ENCODE data around the gene OCA2.
A peak's percentile ranks its signal among the peaks of the same experiment; 100 is the strongest.

Gene OCA2

DNA sequence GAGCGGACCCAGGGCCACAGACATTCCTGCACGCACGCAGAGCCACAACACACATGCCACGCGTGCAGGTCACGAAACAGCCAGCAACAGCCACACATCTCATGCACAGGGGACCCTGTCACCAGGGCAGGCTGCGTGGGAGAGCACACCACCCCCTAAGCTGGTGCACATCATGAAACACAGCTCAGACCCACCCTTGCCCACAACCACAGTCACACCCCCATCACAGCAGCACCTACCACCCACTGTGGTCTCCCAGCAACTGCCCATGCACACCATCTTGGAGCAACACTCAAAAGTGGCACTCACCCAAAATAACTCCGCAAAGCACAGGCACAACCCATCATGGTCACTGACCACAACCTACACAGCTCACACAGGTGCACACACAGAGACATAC is 75.7 kb downstream of the OCA2 start:
- Mint-ChIP-seq H3K4me1 (peaks cover 31% of the 10 kb centered on the region), H3K27ac (no peak overlapping the region), H3K27me3 (ENCODE audit: low read depth, poor library complexity) (peaks cover 6% of the 10 kb centered on the region), H3K4me3 (no peak overlapping the region), H3K36me3 (ENCODE audit: low read depth) (no peaks in the 10 kb centered on the region), H3K9me3 (no peaks in the 10 kb centered on the region)
- TF ChIP-seq, protein P1, sequence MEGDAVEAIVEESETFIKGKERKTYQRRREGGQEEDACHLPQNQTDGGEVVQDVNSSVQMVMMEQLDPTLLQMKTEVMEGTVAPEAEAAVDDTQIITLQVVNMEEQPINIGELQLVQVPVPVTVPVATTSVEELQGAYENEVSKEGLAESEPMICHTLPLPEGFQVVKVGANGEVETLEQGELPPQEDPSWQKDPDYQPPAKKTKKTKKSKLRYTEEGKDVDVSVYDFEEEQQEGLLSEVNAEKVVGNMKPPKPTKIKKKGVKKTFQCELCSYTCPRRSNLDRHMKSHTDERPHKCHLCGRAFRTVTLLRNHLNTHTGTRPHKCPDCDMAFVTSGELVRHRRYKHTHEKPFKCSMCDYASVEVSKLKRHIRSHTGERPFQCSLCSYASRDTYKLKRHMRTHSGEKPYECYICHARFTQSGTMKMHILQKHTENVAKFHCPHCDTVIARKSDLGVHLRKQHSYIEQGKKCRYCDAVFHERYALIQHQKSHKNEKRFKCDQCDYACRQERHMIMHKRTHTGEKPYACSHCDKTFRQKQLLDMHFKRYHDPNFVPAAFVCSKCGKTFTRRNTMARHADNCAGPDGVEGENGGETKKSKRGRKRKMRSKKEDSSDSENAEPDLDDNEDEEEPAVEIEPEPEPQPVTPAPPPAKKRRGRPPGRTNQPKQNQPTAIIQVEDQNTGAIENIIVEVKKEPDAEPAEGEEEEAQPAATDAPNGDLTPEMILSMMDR (IDR thresholded peaks at IDR 0.05): no peak
- DNase-seq: no peak

DNA sequence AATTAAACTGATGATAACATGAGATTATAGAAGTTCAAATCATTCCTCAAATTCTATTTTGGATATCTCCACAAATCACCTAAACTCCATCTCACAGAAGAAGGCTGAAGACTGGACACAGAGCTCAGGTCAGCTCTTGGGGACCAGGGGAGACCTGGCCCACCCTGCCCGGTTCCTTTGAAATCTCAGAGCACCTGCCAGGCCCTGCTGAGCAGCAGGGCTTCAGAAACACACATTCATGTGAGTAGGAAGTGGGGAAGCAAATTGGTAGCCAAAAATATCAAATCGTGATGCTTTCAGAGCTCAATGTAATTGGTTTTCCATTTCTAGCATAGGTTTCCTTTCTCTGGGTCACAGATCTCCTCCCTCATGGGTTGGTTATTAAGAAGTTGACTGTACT is 76.2 kb downstream of the OCA2 start:
- TF ChIP-seq, protein P1 (IDR thresholded peaks at IDR 0.05): no peak
- H3K4me3 Mint-ChIP-seq: no peak overlapping the region
- no peaks in the 10 kb centered on the region for H3K9me3 Mint-ChIP-seq
- no peak overlapping the region for H3K27ac Mint-ChIP-seq
- DNase-seq: no peak
- H3K27me3 Mint-ChIP-seq (ENCODE audit: low read depth, poor library complexity): peaks cover 6% of the 10 kb centered on the region
- H3K36me3 Mint-ChIP-seq (ENCODE audit: low read depth): no peaks in the 10 kb centered on the region
- H3K4me1 Mint-ChIP-seq: peaks cover 35% of the 10 kb centered on the region

DNA sequence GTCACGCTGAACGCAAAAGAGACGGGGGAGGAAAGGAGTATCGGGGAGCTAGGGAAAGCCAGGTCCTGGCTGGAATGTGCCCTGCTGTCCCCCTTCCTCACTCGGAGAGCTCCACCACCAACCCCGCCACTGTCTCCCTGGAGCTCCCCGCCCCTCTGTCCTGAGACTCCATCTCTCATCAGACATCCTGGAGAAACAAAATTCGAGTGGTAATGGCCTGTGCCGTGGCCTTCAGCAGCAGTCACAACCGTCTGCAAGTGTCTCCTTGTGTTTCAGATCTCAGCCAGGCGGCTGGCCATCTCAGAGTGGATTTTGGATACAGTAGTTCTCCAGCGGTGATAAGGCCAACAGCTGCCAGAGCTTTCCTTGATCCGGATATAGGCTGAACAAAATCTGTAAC is 76.9 kb downstream of the OCA2 start:
- TF ChIP-seq, protein P1 (IDR thresholded peaks at IDR 0.05): no peak
- H3K4me1 Mint-ChIP-seq: peaks cover 43% of the 10 kb centered on the region
- H3K36me3 Mint-ChIP-seq (ENCODE audit: low read depth): no peaks in the 10 kb centered on the region
- no peak overlapping the region for H3K27ac Mint-ChIP-seq
- peaks cover 6% of the 10 kb centered on the region for H3K27me3 Mint-ChIP-seq (ENCODE audit: low read depth, poor library complexity)
- no peak overlapping the region for H3K4me3 Mint-ChIP-seq
- DNase-seq: no peak
- no peaks in the 10 kb centered on the region for H3K9me3 Mint-ChIP-seq

DNA sequence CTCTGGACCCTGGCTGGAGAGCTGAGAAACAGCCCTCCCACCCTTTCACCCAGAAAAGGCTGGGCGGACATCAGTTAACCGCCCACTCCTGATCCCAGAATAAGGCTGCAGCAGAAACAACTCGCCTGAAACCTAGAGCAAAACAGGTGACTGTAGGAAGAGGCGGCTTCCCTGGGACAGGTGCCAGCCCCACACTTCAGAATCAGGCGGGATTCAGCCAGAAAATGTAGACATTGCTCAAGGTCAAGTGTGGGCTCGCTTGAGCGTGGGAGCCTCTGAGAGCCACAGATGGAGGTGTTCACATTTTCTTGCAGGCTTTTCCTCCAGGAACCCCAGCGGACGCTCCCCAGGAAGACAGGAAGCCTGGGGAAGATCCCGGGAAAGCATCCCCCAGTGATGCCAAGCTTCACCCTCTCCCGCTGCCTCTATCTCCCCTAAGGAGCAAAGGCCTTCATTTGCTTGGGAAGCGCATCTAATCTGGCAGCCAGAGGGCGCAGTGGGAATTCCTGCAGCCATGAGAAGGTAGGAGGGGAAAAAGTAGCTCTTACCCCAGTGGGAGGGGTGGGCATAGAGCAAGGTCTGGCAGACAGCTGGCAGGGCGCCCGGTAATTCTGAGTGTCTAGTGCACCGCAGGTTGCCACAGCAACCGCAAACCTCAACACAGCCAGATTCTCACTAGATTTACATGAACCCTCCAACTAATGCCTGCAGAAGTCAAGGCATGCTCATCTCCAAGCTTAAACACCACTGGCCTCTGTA is 77.7 kb downstream of the OCA2 start:
- Mint-ChIP-seq H3K9me3 (no peaks in the 10 kb centered on the region), H3K36me3 (ENCODE audit: low read depth) (no peaks in the 10 kb centered on the region), H3K27me3 (ENCODE audit: low read depth, poor library complexity) (peaks cover 6% of the 10 kb centered on the region), H3K4me3 (no peak overlapping the region), H3K27ac (no peak overlapping the region), H3K4me1 (peaks cover 46% of the 10 kb centered on the region)
- TF ChIP-seq, protein P1 (IDR thresholded peaks at IDR 0.05): peak; percentile 33
- DNase-seq: peak; percentile 34

DNA sequence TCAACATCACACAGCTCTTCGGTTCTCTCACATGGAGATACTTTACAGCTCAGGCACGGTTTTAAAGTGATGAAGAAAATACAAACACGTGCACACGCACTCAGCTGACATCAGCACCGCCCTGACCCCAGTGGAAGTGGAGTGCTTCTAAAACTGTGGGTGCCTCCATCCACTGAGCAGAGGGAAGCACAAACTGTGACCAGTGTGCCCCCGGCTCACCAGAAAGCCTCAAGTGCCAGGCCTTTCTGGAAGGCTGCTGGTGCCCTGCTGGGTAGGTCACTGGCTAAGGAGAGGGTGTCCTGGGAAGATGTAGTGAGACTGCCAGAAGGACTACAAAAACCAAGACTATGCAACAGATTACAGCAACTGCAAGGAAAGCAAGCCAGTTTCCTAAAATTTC is 78.5 kb downstream of the OCA2 start:
- Mint-ChIP-seq H3K36me3 (ENCODE audit: low read depth) (no peaks in the 10 kb centered on the region), H3K27me3 (ENCODE audit: low read depth, poor library complexity) (peaks cover 6% of the 10 kb centered on the region), H3K4me3 (no peak overlapping the region), H3K9me3 (no peaks in the 10 kb centered on the region), H3K4me1 (peaks cover 46% of the 10 kb centered on the region), H3K27ac (no peak overlapping the region)
- TF ChIP-seq, protein P1 (IDR thresholded peaks at IDR 0.05): no peak
- DNase-seq: no peak
